ENCODE measurements around the gene MMP28.

DNA sequence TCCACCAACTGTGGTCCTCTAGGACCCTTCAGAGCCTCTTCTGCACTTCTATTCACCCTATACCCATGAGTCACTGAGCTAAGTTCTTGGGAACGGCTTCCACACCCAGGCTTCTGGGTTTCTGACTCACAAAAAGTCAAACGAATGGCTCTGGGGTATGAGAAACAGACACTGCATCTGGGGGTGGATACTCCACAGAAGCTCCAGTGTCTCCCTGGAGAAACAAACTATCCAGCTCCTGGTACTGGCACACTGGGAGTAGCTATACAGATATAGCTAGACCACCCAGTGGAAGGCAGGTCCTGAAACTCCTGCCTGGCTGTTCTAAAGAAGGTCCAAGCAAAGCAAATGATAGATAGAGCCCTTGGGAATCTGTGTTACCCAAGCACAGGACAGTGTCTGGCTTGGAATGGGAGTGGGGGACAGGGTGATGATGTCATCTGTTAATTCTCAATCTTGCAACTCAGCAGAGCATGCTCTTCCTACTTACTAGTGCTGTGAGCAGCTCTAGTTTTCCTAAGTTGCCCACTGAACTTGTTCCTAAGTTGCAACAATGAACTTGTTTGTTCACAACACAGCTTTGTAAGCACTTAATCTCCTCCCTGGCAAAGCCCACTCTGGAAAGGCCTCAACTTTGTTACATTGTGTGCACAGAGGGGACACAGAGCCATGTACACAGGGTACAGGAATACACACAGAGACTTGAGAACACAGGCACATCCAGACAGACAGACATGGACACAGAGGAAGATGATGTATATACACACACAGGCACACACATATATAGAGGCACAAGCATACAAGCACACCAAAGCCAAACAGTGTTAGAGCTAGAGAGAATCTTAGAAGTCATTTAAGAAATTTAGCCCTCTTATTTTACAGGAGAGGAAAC lies 6.7 kb downstream of the MMP28 start:
- TF ChIP-seq, protein P1, sequence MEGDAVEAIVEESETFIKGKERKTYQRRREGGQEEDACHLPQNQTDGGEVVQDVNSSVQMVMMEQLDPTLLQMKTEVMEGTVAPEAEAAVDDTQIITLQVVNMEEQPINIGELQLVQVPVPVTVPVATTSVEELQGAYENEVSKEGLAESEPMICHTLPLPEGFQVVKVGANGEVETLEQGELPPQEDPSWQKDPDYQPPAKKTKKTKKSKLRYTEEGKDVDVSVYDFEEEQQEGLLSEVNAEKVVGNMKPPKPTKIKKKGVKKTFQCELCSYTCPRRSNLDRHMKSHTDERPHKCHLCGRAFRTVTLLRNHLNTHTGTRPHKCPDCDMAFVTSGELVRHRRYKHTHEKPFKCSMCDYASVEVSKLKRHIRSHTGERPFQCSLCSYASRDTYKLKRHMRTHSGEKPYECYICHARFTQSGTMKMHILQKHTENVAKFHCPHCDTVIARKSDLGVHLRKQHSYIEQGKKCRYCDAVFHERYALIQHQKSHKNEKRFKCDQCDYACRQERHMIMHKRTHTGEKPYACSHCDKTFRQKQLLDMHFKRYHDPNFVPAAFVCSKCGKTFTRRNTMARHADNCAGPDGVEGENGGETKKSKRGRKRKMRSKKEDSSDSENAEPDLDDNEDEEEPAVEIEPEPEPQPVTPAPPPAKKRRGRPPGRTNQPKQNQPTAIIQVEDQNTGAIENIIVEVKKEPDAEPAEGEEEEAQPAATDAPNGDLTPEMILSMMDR (IDR thresholded peaks at IDR 0.05): no peak
- TF ChIP-seq POLR2A (IDR thresholded peaks at IDR 0.05) (no peak), POLR2AphosphoS5 (IDR thresholded peaks at IDR 0.05) (no peak)
